NCI-H146 treated with DMSO at 0.1 percent for 48 hours (cell line): Measurements from ENCODE around the gene RCAN3.
A peak's percentile ranks its signal among the peaks of the same experiment; 100 is the strongest.
"Not testable (repeated sequence)": the region's sequence is repeated elsewhere in the genome, so short reads cannot be mapped to it uniquely, and the experiment has no call there.

ENCODE experiments used
- DNase-seq: peaks from one replicate; lab custom pipeline; 2025; ENCODE audit not compliant: unreplicated experiment; lab: John Stamatoyannopoulos, UW

Gene RCAN3

DNA sequence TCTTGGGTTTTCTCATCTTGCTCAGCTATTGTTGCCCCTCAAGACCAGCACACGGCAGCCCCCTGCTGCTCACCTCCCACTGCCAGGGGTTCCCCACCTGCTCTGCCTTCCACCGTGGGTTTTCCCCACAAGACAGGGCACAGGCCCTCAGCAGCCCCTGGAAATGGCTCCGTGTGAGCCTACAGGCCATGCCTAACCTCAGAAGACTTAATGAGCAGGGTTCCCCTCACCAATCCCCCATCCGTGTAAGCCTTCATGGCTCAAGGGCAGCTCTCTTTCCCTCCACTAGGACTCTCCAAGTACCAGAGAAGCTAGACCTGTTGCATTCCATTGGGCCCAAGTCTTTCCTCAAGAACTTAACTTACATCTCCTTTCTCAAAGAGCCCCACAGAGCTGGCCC lies 18.4 kb upstream of the RCAN3 start:
- no peak for DNase-seq

DNA sequence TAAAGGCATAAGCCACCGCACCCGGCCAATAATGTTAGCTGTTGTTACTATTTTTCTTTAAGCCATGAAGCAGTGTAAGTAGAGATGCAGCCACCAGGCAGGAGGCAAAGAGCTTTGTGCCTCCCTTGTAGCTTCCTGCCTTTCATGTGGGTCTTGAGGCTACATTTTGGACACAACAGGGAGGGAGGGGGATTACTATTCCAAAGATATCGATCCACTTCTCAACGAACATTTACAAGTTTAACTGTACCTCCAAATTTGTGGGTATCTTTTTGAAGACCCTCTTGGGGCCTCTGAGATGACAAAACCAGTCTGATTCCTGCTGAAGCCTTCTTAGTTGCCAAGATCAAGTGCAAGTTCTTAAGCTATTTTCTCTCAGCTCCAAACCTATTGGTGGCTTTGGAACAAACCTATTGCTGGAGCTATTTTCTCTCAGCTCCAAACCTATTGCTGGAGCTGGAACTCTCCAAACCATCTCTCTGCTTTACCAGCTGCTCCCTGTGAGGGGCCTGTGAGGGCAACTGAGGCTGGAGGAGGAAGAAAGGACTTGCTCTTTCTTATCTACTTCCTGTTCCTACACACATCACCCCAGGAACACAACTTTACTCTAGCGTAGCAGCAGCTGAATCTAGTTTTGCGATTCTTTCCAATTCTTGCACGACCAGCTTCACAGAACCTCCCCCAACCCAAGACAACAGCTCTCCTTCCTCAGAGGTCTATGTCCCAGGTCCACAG lies 16.1 kb upstream of the RCAN3 start:
- no peak for DNase-seq

DNA sequence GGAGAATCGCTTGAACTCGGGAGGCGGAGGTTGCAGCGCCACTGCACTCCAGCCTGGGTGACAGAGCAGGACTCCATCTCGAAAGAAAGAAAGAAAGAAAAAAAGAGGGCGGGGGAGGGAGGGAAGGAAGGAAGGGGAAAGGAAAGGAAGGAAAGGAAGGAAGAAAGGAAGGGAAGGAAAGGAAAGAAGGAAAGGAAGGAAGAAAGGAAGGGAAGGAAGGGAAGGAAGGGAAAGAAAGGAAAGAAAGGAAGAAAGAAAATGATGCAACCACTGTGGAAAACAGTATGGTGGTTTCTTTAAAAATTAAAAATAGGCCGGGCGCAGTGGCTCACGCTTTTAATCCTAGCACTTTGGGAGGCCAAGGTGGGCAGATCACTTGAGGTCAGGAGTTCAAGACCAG lies 15.2 kb upstream of the RCAN3 start:
- no peak for DNase-seq

- not testable (repeated sequence) for DNase-seq
These were observed 14.5 kb upstream of the RCAN3 start for GRCh38 chr1:24488159-24488558.

DNA sequence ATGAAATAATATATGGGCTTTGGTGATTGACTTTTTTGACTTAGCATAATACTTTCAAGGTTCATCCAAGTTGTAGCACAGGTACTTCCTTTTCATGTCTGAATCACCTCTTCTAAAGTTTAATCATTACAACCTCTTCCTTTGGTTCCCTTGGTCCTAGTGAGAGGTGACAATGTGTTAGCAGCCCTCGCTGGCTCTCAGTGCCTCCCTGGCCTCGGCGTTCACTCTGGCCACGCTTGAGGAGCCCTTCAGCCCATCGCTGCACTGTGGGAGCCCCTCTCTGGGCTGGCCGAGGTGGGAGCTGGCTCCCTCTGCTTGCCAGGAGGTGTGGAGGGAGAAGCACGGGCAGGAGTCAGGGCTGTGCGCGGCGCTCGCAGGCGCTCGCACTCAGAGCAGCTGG lies 13.0 kb upstream of the RCAN3 start:
- no peak for DNase-seq

DNA sequence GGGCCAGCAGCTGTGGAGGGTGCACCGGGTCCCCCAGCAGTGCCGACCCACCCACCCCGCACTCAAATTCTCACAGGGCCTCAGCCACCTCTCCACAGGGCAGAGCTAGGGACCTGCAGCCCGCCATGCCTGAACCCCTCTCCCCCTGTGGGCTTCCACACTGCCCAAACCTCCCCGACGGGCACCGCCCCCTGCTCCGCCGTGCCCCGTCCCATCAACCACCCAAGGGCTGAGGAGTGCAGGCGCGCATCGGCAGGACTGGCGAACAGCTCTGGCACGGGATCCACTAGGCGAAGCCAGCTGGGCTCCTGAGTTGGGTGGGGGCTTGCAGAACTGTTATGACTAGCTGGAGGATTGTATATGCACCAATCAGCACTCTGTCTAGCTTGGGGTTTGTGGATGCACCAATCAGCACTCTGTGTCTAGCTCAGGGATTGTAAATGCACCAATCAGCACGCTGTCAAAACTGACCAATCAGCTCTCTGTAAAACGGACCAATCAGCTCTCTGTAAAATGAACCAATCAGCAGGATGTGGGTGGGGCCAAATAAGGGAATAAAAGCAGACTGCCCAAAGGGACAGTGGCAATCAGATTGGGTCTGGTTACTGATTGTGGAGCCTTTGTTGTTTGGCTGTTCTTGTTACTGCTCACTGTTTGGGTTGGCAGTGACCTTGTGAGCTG lies 12.4 kb upstream of the RCAN3 start:
- DNase-seq = no peak

- DNase-seq = no peak
These were observed 10.9 kb upstream of the RCAN3 start for GRCh38 chr1:24491577-24492360.

GRCh38 chr1:24492935-24493334 lies 9.7 kb upstream of the RCAN3 start:
- DNase-seq = not testable (repeated sequence)

DNA sequence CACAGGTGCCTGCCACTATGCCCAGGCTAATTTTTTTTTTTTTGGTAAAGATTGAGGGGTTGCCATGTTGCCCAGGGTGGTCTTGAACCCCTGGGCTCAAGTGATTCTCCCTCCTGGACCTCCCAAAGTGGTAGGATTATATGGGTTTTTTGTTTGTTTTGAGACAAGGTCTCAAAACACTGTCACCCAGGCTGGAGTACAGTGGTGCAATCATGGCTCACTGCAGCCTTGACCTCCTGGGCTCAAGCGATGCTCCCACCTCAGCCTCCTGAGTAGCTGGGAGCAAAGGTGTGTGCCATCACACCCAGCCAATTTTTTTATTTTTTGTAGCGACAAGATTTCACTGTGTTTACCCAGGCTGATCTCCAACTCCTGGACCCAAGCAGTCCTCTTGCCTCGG lies 8.9 kb upstream of the RCAN3 start:
- DNase-seq = no peak

DNA sequence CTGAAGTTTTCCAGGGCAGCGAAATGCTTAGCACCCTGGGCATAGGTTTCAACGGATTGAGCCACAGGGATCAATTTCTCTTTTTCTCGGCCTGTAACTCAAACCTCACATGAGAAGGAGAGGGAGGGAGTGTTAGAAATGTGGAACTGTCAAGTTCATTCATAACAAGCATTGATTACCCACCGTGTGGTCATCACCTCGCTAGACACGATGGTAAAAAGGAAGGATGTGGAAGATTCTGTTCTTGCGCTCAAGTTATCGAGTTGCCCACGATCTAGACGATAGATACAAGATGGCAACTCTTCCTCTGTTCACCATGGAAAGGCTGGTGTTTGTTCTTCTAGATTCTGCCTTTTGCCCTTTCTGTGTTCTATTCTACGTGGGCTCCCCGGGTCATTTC lies 4.0 kb upstream of the RCAN3 start:
- no peak for DNase-seq

GRCh38 chr1:24500448-24501048 lies 2.1 kb upstream of the RCAN3 start:
- no peak for DNase-seq

GRCh38 chr1:24501371-24502064 lies 1.1 kb upstream of the RCAN3 start:
- DNase-seq = peak; percentile 40

DNA sequence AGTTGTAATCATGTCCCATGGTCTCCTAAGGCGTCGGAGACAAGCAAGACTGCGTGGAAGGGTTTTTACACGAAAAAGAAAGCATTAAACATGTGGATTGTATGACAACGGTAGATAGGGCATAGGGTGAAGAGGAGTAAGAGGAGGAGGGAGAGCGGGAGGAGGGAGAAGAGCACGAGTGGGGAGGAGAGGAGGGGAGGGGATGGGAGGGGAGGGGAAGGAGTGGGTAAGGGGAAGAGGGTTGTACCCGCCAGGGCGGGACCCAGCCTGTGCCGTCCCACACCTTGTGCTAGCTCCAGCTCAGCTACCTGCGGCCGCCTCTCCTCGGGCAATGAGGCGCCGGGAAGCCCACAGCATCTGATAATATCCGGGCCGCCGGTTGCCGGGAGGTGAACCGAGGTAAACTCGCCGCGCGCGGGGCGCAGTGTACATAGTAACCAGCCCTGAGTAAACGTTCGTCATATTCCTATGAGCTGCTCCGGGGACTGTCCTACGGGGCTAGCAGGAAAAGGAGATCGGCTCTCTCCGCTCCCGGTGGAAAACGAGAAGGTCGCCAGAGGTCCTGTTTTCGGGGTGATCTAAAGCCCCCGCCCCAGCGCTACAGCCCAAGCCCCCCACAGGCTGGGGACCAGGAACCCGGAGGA lies 449 bp upstream of the RCAN3 start:
- DNase-seq = peak; percentile 59

GRCh38 chr1:24503059-24503751 lies 569 bp downstream of the RCAN3 start:
- DNase-seq = no peak

GRCh38 chr1:24503870-24504523 lies 1.4 kb downstream of the RCAN3 start:
- DNase-seq = no peak

- DNase-seq = no peak
These were observed 1.9 kb downstream of the RCAN3 start for GRCh38 chr1:24504560-24504959.

GRCh38 chr1:24505816-24506215 lies 3.2 kb downstream of the RCAN3 start:
- no peak for DNase-seq

GRCh38 chr1:24506691-24507381 lies 4.2 kb downstream of the RCAN3 start:
- no peak for DNase-seq

DNA sequence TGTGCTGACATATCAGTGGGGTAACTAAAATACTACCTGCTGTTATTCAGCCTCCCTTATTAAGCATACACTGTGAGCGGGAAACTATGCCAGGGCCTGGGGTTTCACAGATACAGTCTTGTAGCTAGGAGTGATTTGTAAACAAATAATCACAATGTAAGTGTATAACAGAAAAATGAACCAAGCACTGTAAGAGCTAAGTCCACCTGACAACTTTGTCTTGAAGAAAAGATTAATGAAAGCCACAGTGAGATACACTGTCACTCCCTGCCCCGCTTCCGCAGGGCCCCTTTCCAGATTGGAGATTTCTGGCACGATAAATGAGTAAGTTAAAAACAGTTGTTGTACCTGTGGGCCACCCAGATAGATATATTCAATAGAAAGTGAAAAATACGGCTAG lies 4.8 kb downstream of the RCAN3 start:
- no peak for DNase-seq
